ENCODE data around the gene TRAPPC8. TPM values are rescaled to one million over a fixed set of nuclear protein-coding genes. Genes with fewer than 3 reads are reported as not detected.
"Not testable (repeated sequence)": the region's sequence is repeated elsewhere in the genome, so short reads cannot be mapped to it uniquely, and the experiment has no call there.

TRAPPC8 gene
- total and polyA plus RNA-seq, 7 donors = 17.1 to 36.8 (median 30.5) TPM

- intact Hi-C loops (cut with DNase I) = no loop called here
- no peak for ATAC-seq
- H3K27ac ChIP-seq = no peak overlapping the region
Observed at GRCh38 chr18:31973929-31974546, 31.1 kb upstream of the TRAPPC8 start.

DNA sequence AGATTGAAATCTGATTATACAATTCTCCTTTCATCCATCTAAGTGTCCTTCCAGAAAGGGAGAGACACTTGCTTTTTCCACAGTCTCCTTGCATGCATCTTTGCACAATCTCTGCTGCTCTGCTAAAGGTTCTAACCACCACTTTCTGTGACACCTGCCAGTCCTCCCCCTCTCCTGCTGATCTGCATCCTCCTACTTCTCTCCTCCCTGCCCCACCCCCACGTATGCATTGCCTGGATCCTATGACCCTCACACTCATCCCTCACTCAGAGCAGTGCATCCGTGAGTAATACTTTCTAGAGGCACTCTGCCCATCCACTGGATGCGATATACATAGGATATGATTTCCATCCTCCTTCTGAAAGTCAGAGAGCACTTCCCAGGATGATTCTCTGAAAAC is 27.7 kb upstream of the TRAPPC8 start:
- H3K36me3 ChIP-seq (ENCODE audit: insufficient read depth in 1 of 2, low read depth in 1 of 2) = no peaks in the 10 kb centered on the region
- no peak overlapping the region for H3K27ac ChIP-seq
- TF ChIP-seq CTCF (IDR thresholded peaks at IDR 0.05) = no peak
- 48 to 55% (median 53%) methylated on average over 3 of the region's 3 CpGs for WGBS, 3 donors
- ATAC-seq (no peak), DNase-seq (no peak)
- no peaks in the 10 kb centered on the region for H3K4me1 ChIP-seq
- peaks cover 5% of the 10 kb centered on the region for H3K9me3 ChIP-seq
- H3K27me3 ChIP-seq (ENCODE audit: insufficient read depth in 3 of 3, low read length in 2 of 3) = no peaks in the 10 kb centered on the region
- intact Hi-C loops (cut with DNase I) = no loop called here
- H3K4me3 ChIP-seq = no peak overlapping the region

More at GRCh38 chr18:31973929-31974546, 31.1 kb upstream of the TRAPPC8 start:
- no peak for TF ChIP-seq CTCF (IDR thresholded peaks at IDR 0.05)
- Histone ChIP-seq H3K36me3 (ENCODE audit: insufficient read depth in 1 of 2, low read depth in 1 of 2) (no peaks in the 10 kb centered on the region), H3K4me3 (no peak overlapping the region), H3K4me1 (no peaks in the 10 kb centered on the region), H3K9me3 (peaks cover 5% of the 10 kb centered on the region), H3K27me3 (ENCODE audit: insufficient read depth in 3 of 3, low read length in 2 of 3) (no peaks in the 10 kb centered on the region)
- WGBS, 3 donors = 93 to 97% (median 93%) methylated on average over 4 of the region's 4 CpGs
- DNase-seq = no peak

GRCh38 chr18:31965316-31965970 is 22.5 kb upstream of the TRAPPC8 start:
- TF ChIP-seq CTCF (IDR thresholded peaks at IDR 0.05) = no peak
- Histone ChIP-seq H3K9me3 (no peaks in the 10 kb centered on the region), H3K4me1 (no peaks in the 10 kb centered on the region), H3K27me3 (ENCODE audit: insufficient read depth in 3 of 3, low read length in 2 of 3) (no peaks in the 10 kb centered on the region), H3K27ac (no peak overlapping the region), H3K36me3 (ENCODE audit: insufficient read depth in 1 of 2, low read depth in 1 of 2) (no peaks in the 10 kb centered on the region), H3K4me3 (no peak overlapping the region)
- WGBS, 3 donors = 63 to 66% (median 63%) methylated on average over 5 of the region's 5 CpGs
- intact Hi-C loops (cut with DNase I) = no loop called here
- DNase-seq (no peak), ATAC-seq (no peak)

DNA sequence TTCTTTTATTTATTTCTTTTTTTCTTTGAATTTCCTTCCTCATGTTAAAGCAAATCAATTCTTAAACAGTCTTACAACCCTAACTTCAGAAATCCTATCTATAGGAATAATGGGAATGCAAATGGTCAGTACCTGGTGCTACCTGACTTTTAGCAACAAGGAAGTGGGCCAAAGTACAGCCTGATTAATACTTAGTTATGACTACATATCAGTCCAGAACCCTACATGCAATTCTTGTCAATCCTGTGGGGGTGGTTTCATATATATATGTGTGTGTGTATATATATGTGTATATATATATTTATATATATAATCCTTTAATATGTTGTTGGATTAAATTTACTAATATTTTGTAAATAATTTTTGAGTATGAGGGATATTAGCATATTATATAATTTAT is 14.8 kb upstream of the TRAPPC8 start:
- H3K27me3 ChIP-seq (ENCODE audit: insufficient read depth in 3 of 3, low read length in 2 of 3) = no peaks in the 10 kb centered on the region
- no peak for DNase-seq
- no peak for TF ChIP-seq CTCF (IDR thresholded peaks at IDR 0.05)
- H3K4me1 ChIP-seq = no peaks in the 10 kb centered on the region
- no peaks in the 10 kb centered on the region for H3K36me3 ChIP-seq (ENCODE audit: insufficient read depth in 1 of 2, low read depth in 1 of 2)
- intact Hi-C loops (cut with DNase I) = no loop called here
- H3K9me3 ChIP-seq = no peaks in the 10 kb centered on the region
- no peak overlapping the region for H3K4me3 ChIP-seq
- no peak overlapping the region for H3K27ac ChIP-seq
- ATAC-seq = no peak

DNA sequence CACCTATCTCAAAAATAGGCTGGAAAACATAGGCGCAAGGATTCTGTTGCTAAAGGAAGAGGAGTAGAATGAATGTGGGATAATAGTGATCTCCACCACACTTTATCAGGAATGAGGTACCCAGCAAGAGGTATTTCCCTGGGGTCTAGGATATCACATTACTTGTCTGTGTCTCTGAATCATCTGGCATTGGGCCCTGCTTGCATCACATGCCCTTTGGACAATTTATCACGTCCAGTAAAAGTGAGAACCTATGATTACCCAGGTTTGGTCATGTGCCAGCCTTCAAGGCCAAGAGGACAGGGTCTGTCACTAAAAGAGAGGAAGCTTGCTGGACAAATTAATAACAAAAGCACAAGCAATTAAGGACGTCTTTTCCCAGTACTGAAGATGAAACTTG is 11.4 kb upstream of the TRAPPC8 start:
- 46 to 51% (median 49%) methylated on average over 3 of the region's 3 CpGs for WGBS, 3 donors
- Histone ChIP-seq H3K9me3 (no peaks in the 10 kb centered on the region), H3K4me3 (no peak overlapping the region), H3K27ac (no peak overlapping the region), H3K36me3 (ENCODE audit: insufficient read depth in 1 of 2, low read depth in 1 of 2) (no peaks in the 10 kb centered on the region), H3K27me3 (ENCODE audit: insufficient read depth in 3 of 3, low read length in 2 of 3) (no peaks in the 10 kb centered on the region), H3K4me1 (no peaks in the 10 kb centered on the region)
- peak in 1 of 2 donors; percentile 27 for DNase-seq
- TF ChIP-seq CTCF (IDR thresholded peaks at IDR 0.05) = no peak
- ATAC-seq = no peak
- intact Hi-C loops (cut with DNase I) = no loop called here

DNA sequence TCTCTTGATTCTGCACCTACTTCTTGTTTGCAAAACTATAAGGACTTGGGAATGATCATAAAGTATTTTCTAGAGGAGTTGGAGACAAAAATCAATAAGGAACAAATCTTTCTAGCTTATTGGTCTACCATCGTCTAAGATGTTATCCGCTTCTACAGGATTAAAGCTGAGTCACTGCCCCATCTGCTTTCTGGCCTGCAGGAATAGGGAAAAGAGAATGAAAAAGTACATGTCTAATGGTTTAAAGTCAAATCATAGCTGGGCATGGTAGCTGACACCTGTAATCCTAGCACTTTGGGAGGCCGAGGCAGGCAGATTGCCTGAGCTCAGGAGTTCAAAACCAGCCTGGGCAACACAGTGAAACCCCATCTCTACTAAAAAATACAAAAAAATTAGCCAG is 10.8 kb upstream of the TRAPPC8 start:
- intact Hi-C loops (cut with DNase I); H3K9me3 ChIP-seq; H3K27me3 ChIP-seq (ENCODE audit: insufficient read depth in 3 of 3, low read length in 2 of 3); H3K4me3 ChIP-seq; H3K4me1 ChIP-seq; ATAC-seq; DNase-seq; H3K27ac ChIP-seq; H3K36me3 ChIP-seq (ENCODE audit: insufficient read depth in 1 of 2, low read depth in 1 of 2): not testable (repeated sequence)
- 88 to 95% (median 89%) methylated on average over 3 of the region's 3 CpGs for WGBS, 3 donors

Measured in psoas muscle (tissue), 8 donors.